Colonic mucosa (tissue), 4 donors: Measurements from ENCODE around the gene BACE2. TPM values are rescaled to one million over a fixed set of nuclear protein-coding genes. Genes with fewer than 3 reads are reported as not detected.

Experiments
- DNase-seq: peaks from one replicate; pipeline ENCODE4 v3.0.0-alpha.2; 2020
- H3K27ac ChIP-seq: fragments of 200-600 bp; one replicate; pipeline ENCODE4 v1.8.0; 2021
- H3K27me3 ChIP-seq: fragments of 200-600 bp; one replicate; pipeline ENCODE4 v1.8.0; 2021
- H3K36me3 ChIP-seq: fragments of 200-600 bp; one replicate; pipeline ENCODE4 v1.8.0; 2021
- H3K4me1 ChIP-seq: fragments of 200-600 bp; one replicate; pipeline ENCODE4 v1.8.0; 2021; ENCODE audit warnings: mild to moderate bottlenecking
- H3K4me3 ChIP-seq: fragments of 200-600 bp; one replicate; pipeline ENCODE4 v1.8.0; 2021
- H3K9ac ChIP-seq, 2 donors: one replicate each; pipeline ENCODE4 v1.7.0; 2013; ENCODE audit warnings: control low read depth in 2 of 2, low read depth in 2 of 2, low read length in 2 of 2
- H3K9me3 ChIP-seq: fragments of 200-600 bp; one replicate; pipeline ENCODE4 v1.8.0; 2021
- CTCF ChIP-seq: fragments of 200-600 bp; IDR thresholded peaks from one replicate; pipeline ENCODE4 v1.8.0; 2022; ENCODE audit warnings: antibody characterized with exemption, mild to moderate bottlenecking
- intact Hi-C: fragments of 100-400 bp; cut with DNase I; formaldehyde crosslinking; loops from one replicate; pipeline ENCODE4 v1.14.1; 2022
- microRNA-seq: library from miRNA; unstranded; fragments of <30 nt; microRNA quantifications from one replicate; pipeline ENCODE4, GENCODE V29; 2019
- total RNA-seq, 2 donors: library from RNA; stranded (reverse); fragmentation: NEBNext Ultra II Directional in 1 of 2; extraction: Animal tissue kit (Norgen Biotek cat#: 25700) in 1 of 2; gene quantifications; one replicate each; pipeline ENCODE4 v1.2.1, GENCODE V29; 2021
- donor health status: healthy.
- donor health status: DM: no; HTN: no; CAD: no.
- donor health status: DM: no; HTN: no; CAD: no.

BACE2 gene
- total RNA-seq, 2 donors from 2014 or later = 69.5 to 80.2 TPM

GRCh38 chr21:41326414-41327080, 158.6 kb downstream of the BACE2 start:
- Histone ChIP-seq H3K4me1 (no peaks in the 10 kb centered on the region), H3K4me3 (no peak overlapping the region), H3K27ac (no peak overlapping the region), H3K9ac (no peak overlapping the region), H3K36me3 (no peaks in the 10 kb centered on the region), H3K27me3 (no peaks in the 10 kb centered on the region), H3K9me3 (no peaks in the 10 kb centered on the region)
- intact Hi-C loops = no loop called here
- TF ChIP-seq CTCF = no peak
- DNase-seq = no peak

- Histone ChIP-seq H3K4me1 (no peaks in the 10 kb centered on the region), H3K27me3 (no peaks in the 10 kb centered on the region), H3K27ac (no peak overlapping the region), H3K9me3 (no peaks in the 10 kb centered on the region), H3K36me3 (no peaks in the 10 kb centered on the region), H3K9ac (no peak overlapping the region), H3K4me3 (no peak overlapping the region)
- no peak for TF ChIP-seq CTCF
- intact Hi-C loops = no loop called here
- no peak for DNase-seq
Measured at GRCh38 chr21:41327753-41328152, 159.8 kb downstream of the BACE2 start.

- no peak for DNase-seq
- intact Hi-C loops = no loop called here
- H3K27me3 ChIP-seq = no peaks in the 10 kb centered on the region
- TF ChIP-seq CTCF = no peak
- no peaks in the 10 kb centered on the region for H3K36me3 ChIP-seq
- H3K4me1 ChIP-seq = no peaks in the 10 kb centered on the region
- no peak overlapping the region for H3K9ac ChIP-seq
- no peak overlapping the region for H3K4me3 ChIP-seq
- H3K9me3 ChIP-seq = no peaks in the 10 kb centered on the region
- H3K27ac ChIP-seq = no peak overlapping the region
Measured at GRCh38 chr21:41328660-41329607, 161.0 kb downstream of the BACE2 start.

Small RNA genes lying within 50 kb of the gene (microRNA-seq; reads per million reads assigned to microRNA genes)
- gene MIR3197 = not detected

Other genes with a start within 250 kb of the BACE2 start
- under 1 TPM; 0.35 to 0.90 TPM for gene FAM3B, start 148.6 kb downstream of the BACE2 start, total RNA-seq
- gene MX2, start 193.9 kb downstream of the BACE2 start, total RNA-seq = 1 to 10 TPM; 2.0 to 2.5 TPM